MM.1S (cell line): ENCODE measurements around the gene DCDC1.

Source experiments
- CTCF ChIP-seq: fragments of 300-600 bp; sonication (generic); IDR thresholded peaks from 2 replicates; pipeline ENCODE4 v1.5.1; 2016; ENCODE audit warnings: antibody characterized with exemption, low read length, mixed read lengths
- EZH2 ChIP-seq: fragments of 300-600 bp; sonication (generic); optimal IDR thresholded peaks from 2 replicates; pipeline ENCODE3; 2017; ENCODE audit warnings: low read depth, mild to moderate bottlenecking, antibody characterized with exemption, low read length, mixed read lengths
- EZH2phosphoT487 ChIP-seq: fragments of 300-600 bp; sonication (generic); IDR thresholded peaks from 2 replicates; pipeline ENCODE4 v1.6.1; 2018; ENCODE audit warnings: antibody characterized with exemption, low read length

GRCh38 chr11:31237819-31238760, 131.4 kb downstream of the DCDC1 start:
- TF ChIP-seq CTCF (no peak), EZH2 (no peak), EZH2phosphoT487 (no peak)
